SKM-1 treated with dmso at 0.1 percent for 144 hours (cell line): Measurements from ENCODE around the gene TULP1.
"Not testable (repeated sequence)": the region's sequence is repeated elsewhere in the genome, so short reads cannot be mapped to it uniquely, and the experiment has no call there.

ENCODE experiments used
- DNase-seq: peaks from one replicate; lab custom pipeline; 2025; ENCODE audit not compliant: unreplicated experiment; lab: John Stamatoyannopoulos, UW

TULP1 gene

GRCh38 chr6:35512740-35513139 is at the start of gene TULP1:
TULP1 (minus strand) TSS chr6:35512896; CDS start chr6:35512858, 38 bp downstream.
- DNase-seq = no peak

- no peak for DNase-seq
Observed at GRCh38 chr6:35562060-35562459, 49.4 kb upstream of the TULP1 start.

GRCh38 chr6:35561113-35561512 is 48.4 kb upstream of the TULP1 start:
- no peak for DNase-seq

GRCh38 chr6:35558571-35558970 is 45.9 kb upstream of the TULP1 start:
- DNase-seq = no peak

- DNase-seq = no peak
Observed at GRCh38 chr6:35557239-35557638, 44.5 kb upstream of the TULP1 start.

GRCh38 chr6:35554811-35555210 is 42.1 kb upstream of the TULP1 start:
- DNase-seq = no peak

GRCh38 chr6:35553315-35553714 is 40.6 kb upstream of the TULP1 start:
- no peak for DNase-seq

- DNase-seq = peak; percentile 27
Observed at GRCh38 chr6:35552285-35552917, 39.7 kb upstream of the TULP1 start.

GRCh38 chr6:35550437-35550836 is 37.7 kb upstream of the TULP1 start:
- no peak for DNase-seq

- DNase-seq = no peak
Observed at GRCh38 chr6:35547676-35548075, 35.0 kb upstream of the TULP1 start.

- no peak for DNase-seq
Observed at GRCh38 chr6:35544769-35545361, 32.2 kb upstream of the TULP1 start.

- DNase-seq = no peak
Observed at GRCh38 chr6:35543459-35544193, 30.9 kb upstream of the TULP1 start.

- DNase-seq = no peak
Observed at GRCh38 chr6:35541836-35542235, 29.1 kb upstream of the TULP1 start.

GRCh38 chr6:35539223-35539622 is 26.5 kb upstream of the TULP1 start:
- no peak for DNase-seq

- not testable (repeated sequence) for DNase-seq
Observed at GRCh38 chr6:35535847-35536246, 23.2 kb upstream of the TULP1 start.

- DNase-seq = no peak
Observed at GRCh38 chr6:35534407-35535170, 21.9 kb upstream of the TULP1 start.

GRCh38 chr6:35533981-35534380 is 21.3 kb upstream of the TULP1 start:
- no peak for DNase-seq

GRCh38 chr6:35532126-35532525 is 19.4 kb upstream of the TULP1 start:
- no peak for DNase-seq

- DNase-seq = no peak
Observed at GRCh38 chr6:35524380-35525020, 11.8 kb upstream of the TULP1 start.

- DNase-seq = peak; percentile 36
Observed at GRCh38 chr6:35522660-35523658, 10.3 kb upstream of the TULP1 start.
